NCI-H2029 treated with DMSO at 0.1 percent for 48 hours (cell line): ENCODE results near the gene TRIM71.
"Not testable (repeated sequence)": the region's sequence is repeated elsewhere in the genome, so short reads cannot be mapped to it uniquely, and the experiment has no call there.

Experiments used
- DNase-seq: peaks from one replicate; lab custom pipeline; 2025; lab: John Stamatoyannopoulos, UW

The TRIM71 gene

DNA sequence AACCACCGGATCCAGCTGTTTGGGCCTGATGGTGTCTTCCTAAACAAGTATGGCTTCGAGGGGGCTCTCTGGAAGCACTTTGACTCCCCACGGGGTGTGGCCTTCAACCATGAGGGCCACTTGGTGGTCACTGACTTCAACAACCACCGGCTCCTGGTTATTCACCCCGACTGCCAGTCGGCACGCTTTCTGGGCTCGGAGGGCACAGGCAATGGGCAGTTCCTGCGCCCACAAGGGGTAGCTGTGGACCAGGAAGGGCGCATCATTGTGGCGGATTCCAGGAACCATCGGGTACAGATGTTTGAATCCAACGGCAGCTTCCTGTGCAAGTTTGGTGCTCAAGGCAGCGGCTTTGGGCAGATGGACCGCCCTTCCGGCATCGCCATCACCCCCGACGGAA is 73.6 kb downstream of the TRIM71 start:
- DNase-seq = no peak

DNA sequence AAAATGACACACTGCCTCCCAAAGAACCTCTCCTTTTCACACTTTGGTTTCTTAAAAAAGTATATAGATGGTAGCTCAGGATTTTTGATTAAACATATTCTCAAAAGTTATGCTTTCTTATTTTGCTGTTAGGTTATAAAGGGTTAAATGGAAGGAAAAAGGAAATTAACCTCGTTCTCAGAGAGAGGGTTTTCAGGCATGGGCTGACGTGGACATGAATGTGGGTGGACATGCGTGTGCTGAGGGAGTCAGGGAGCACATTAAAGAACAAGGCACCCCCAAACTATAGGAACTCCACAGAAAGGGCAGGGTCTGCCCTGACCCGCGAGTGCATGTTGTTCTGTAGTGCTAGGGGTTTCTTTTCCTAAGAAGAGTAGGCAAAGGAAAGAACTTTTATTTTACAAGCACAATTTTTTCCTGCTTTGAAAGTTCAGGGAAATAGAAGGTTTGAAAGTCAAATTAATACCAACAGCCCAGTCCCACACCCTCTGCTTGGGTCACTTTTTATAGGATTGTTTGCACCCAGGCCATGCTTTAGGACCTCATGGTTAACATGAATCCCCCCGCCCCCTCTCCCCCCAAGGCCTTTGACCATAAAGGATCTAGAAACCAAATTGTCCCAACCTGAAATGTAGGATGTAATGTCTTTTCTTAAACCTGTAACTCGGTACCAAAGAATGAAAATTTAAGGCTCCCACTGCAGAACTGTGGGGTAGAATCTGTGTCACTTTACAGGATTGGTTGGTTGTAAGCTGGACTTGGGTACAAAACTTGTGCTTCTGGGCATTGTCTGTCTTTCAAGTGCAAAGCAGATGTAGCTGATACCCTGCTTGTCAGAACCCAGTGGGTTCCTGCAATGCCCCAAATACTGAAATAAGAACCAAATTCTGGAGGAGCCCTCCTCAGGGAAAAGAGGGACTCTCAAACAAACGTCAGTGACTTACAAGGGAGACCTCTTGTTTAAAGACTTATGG is 75.1 kb downstream of the TRIM71 start:
- no peak for DNase-seq

DNA sequence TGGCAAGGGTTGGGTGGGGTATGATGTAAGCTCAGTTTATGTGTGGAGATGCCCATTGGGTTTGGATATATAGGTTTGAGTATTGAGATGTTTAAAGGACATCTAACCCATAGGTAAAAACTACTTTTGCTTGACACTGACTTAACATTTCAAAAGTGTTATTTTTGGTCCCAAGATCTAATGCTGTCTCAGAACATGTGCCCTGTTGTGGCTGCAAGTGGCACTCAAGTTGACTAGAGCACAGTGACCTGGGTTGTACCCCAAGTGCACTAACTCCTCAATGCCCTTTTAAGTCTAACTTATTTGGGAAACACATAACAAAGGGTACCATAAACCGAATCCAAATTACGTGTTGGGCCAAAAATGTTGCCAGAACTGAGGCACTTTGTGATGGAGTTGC is 77.2 kb downstream of the TRIM71 start:
- no peak for DNase-seq

DNA sequence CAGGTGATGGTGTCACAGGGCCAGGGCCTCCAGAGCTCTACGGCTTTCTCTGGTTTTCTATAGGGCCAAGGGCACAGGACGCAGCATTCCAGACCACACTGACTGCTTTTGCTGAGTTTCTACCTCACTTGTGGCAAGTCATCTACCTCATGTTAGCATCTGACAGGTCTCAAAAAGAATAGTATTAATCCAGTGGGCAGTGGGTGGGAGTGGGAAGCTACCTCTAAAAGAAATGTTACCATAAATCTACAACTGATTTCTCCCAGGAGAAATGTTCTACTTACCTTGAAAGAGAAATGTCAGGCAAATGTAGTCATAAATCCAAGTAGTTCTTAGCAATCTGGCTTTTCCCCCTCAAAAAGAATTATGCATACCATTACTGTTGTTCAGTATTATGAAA is 77.9 kb downstream of the TRIM71 start:
- DNase-seq = no peak

DNA sequence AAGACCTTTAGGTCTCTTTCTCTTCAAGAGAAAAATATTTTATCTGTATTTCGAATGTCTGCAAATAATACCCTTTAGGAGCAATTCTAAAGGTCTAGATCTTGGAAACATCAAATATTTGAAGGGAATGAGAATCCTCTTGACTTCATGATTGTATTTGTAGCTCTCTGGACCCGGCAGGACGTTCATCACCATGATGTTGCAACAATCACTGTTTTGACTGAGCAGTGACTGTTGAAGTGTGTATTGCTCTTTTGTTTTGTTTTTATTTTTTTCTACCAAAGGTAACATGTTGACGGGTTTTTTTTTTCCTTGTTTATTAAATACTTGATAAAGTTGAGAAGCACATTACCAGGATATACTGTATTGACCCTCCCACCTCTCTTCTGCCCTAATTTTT is 78.3 kb downstream of the TRIM71 start:
- no peak for DNase-seq

DNA sequence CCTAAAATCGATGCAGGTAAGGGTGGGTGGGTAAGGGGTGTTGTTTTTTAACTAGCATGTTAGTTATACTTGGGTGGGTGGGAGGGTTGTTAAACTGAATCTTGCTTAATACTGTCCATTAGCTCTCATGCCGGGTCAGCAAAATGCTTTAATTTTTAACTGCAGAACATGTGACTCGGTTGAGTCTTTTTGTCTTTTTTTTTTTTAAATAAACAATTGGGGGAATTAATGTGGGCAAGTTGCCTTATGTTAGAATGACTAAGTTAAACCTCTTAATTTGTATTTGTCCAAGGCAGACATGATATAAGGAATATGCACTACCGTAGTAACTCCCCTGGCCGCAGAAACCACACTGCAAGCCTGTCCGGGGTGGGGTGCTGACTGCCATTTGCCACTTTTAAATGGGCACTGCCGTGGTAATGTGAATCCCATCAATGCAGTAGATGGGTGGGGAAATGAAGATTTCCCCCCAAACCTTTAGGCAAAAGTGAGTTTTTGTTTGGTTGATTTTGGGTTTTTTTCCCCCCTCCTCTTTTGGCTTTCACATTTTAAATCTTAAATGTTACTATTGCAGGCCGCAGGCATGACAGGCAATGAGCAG is 79.3 kb downstream of the TRIM71 start:
- no peak for DNase-seq

DNA sequence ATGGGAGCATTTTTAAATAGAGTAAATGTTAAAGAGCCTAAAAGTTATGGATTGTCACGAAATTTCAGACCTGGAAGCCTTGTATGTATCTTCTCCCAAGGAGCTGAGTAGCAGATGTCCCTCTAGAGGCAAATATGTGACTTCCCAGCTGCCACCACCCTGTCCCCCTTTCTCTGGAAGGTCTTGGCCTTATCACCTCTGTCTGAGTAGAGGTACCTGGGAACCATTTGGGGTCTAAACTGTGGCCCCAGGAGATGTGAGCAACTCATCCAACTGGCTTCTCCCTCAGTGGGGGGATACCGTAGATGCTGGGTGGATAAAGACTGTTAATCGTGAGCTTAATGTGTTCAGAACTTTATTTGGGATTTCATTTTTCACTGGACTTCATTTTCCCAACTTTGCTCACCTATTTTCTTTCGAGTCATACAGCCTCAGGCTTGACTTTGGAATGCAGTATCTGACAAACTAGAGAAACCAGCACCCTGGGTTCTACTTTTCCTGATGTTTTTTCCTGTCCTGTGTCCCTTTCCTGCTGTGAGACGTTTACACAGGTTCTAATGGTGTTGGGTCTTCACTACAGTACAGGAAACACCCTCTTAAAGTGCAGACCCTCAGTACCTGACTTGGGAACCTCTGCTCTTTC is 80.3 kb downstream of the TRIM71 start:
- no peak for DNase-seq

DNA sequence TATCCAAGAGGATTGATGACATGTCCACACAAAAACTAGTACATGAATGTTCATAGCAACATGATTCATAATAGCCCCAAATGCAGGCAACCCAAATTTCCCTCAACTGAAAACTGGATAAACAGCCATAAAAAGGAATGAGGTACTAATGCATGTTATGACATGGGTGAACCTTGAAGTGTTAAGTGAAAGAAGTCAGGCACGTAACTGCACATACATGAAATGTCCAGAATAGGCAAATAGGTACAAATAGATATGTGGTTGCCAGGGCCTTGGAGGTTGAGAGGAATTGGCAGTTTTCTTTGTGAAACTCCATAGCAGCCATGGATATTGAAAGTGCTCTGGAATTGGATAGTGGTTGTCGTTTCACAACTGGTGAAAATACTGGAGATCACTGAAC is 81.5 kb downstream of the TRIM71 start:
- DNase-seq = no peak

DNA sequence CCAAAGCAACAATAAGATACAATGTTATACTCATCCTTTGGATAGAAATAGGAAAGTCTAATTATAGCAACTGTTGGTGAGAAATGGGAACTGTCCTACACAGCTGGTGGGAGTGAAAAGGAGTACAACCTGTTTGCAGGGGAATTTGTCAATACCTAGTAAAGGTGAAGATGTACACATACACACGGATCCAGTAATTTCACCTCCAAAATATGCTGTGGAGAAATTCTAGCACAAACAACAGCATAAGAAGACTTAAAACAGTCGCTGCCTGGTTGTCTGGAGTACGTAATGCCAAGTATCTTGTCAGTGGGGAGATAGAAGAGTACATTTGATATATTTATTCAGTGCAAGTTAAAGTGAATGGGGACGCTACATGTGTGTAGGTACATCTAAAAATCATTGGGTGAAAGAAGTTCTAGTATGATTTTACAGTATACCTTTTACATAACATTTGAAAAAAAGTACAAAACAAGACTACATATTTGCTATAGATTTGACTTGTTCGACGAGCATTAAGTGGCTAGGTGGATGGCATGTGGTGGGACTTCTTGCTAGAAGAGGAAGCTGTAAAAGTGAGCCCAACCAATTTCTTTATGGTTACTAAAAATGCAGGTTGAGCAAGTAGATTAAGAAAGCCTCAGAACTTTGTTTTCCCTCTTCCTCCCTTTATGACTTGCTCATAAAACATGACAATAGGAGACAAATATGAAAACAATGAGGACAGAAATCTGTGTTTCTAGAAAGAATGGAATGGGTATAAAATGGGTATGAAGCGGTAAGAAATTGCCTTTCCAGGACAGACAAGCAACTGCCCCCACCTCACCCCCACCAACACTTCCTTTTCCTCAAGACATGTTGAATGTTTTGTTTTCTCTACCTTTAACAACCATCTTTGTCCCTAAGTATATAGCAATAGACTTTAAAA is 83.5 kb downstream of the TRIM71 start:
- DNase-seq = no peak

DNA sequence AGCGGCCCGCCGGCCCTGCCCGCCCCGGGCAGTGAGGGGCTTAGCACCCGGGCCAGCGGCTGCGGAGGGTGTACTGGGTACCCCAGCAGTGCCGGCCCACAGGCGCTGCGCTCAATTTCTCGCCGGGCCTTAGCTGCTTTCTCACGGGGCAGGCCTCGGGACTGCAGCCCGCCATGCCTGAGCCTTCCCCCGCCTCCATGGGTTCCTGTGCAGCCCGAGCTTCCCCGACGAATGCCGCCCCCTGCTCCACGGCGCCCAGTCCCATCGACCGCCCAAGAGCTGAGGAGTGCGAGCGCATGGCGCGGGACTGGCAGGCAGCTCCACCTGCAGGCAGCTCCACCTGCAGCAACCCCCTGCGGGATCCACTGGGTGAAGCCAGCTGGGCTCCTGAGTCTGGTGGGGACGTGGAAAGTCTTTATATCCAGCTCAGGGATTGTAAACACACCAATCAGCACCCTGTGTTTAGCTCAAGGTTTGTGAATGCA is 85.1 kb downstream of the TRIM71 start:
- not testable (repeated sequence) for DNase-seq

DNA sequence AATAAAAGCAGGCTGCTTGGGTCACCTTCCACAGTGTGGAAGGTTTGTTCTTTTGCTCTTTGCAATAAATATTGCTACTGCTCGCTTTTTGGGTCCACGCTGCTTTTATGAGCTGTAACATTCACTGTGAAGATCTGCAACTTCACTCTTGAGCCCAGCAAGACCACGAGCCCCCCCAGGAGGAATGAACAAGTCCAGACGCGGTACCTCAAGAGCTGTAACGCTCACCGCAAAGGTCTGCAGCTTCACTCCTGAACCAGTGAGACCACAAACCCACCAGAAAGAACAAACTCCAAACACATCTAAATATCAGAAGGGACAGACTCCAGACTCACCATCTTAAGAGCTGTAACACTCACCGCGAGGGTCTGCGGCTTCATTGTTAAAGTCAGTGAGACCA is 86.2 kb downstream of the TRIM71 start:
- DNase-seq = no peak

DNA sequence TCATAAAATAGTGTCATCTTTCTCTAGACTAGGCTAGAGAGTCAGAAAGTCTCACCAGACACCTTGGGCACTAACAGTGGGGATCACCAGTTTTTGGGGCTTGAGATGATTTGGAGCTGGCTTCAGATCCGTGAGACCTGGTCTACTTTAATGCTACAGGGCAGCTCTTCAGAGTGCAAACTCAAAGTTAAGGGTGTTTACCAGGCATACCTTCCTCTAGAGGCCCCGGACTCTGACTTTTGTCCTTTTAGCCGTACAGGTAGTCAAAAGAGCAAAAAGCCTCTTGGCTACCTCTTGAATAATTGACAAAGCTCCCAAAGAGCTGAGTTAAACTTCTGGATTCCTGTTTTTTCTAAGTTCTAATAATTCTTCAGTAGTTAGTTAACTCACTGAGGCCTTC is 92.2 kb downstream of the TRIM71 start:
- DNase-seq = no peak

DNA sequence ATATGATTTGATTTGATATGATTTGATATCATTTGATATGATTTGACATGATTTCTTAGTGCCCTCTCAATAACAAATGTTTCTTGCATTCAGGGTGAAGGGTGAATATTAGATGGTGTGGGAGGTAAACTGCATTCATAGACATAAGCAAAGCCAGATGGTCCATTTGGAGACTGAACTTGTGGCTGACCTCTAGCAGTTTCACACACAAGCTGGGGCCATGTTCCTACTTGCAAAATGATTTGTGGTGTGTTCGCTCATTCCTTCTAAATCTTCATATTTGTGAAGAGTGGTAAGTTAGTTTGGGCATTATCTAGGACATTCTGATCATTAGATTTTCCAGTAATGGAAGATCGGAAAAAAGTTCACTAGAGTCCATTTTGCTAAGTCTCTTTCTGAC is 93.2 kb downstream of the TRIM71 start:
- no peak for DNase-seq

DNA sequence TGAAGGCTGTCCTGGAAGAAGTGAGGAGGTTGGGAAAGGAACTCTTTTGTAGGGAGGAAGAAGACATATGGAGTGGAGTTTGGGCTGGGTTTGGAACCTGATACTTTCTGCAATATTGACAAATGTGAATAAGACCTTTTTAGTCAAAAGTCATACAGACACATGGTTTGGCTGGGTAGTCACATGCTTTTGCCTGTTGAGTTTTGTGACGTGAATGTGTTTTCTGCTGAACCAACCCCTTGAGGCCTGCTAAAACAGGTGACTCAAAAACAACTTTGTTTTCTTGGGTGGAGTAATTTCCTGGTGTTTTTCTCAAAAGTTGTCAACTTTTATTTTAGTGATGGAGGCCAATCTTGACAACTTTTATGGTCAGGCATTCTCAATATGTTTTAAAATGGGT is 94.2 kb downstream of the TRIM71 start:
- no peak for DNase-seq

DNA sequence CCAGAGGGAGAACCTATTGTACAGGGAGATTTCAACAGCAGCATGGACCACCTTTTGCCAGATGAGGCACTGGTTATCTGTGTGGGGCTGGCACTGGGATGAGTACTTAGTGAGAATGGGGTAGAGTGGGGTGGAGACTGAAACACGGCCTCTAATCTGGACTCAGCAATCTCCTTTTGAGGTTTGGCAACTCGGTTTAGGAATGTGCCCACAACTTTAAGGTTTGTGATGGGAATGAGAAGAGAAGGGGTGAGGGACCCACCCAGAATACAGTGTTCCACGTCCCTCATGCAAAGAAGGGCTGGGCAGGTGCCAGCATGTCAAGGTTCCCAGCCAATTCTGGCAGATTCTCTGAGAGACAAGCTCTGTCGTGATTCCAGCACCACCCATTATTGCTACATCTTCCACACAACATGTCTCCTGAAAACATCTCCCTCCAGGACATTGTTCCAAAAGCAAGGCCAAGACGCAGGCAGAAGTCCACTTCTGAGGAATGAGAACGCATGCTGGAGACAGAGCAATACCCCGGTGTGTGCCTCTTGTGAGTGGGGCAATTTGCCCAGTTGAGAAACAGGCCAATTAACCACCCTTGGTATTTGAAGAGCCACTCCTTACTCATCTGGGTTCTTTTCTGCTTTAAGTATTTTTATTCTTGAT is 96.1 kb downstream of the TRIM71 start:
- DNase-seq = peak; percentile 52

DNA sequence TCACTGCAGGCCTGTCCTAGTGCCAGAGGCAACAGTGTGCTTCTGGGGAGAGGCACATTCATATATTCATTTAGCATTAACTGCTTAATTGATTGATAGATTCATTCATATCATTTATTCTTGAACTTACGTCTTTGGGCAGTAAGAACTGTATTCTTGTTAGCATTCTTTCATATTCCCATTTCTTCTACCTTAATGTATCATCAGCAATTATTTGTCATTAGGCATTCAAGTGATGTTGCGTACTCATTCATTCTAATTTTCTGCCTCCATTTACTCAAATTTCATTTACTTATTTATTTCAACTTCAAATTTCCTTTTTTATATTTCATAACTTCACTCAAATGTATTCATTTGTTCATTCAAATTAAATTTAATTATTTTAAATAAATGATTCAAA is 102.1 kb downstream of the TRIM71 start:
- no peak for DNase-seq

DNA sequence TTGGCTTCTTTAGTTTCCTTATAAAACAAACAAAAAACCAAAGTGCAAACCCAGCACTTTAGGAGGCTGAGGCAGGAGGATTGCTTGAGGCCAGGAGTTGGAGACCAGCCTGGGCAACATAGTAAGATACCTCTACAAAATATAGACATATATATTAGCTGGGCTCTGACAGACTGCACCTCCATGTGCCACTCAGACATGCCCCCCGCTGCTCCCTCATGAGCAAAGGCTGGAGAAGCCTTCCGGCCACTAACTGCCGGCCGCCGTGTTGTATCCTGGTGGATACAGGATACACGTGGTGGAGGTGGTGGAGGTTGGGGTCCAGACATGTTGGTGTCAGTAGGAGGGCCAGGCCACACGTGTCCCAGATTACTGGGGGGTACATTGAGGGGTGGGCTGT is 104.3 kb downstream of the TRIM71 start:
- DNase-seq = no peak

DNA sequence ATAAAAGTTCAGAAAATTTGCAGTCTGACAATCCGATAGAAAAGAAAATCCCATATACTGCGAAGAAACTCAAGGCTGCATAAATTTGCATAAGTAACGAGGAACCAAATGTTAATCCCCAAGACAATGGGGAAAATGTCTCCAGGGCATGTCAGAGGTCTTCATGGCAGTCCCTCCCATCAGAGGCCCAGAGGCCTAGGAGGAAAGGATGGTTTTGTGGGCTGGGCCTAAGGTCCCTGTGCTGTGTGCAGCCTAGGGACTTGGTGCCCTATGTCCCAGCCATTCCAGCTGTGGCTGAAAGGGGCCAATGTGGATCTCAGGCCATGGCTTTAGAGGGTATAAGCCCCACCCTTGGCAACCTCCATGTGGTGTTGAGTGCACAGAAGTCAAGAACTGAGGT is 112.4 kb downstream of the TRIM71 start:
- DNase-seq = no peak

DNA sequence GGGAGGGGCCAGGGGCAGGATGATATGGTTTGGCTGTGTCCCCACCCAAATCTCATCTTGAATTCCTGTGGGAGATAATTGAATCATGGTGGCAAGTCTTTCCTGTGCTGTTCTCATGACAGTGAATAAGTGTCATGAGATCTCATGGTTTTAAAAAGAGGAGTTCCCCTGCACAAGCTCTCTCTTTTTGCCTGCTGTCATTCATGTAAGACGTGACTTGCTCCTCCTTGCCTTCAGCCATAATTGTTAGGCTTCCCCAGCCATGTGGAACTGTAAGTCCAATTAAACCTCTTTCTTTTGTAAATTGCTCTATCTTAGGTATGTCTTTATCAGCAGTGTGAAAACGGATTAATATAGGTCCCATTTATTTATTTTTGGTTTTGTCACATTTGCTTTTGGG is 113.5 kb downstream of the TRIM71 start:
- not testable (repeated sequence) for DNase-seq

DNA sequence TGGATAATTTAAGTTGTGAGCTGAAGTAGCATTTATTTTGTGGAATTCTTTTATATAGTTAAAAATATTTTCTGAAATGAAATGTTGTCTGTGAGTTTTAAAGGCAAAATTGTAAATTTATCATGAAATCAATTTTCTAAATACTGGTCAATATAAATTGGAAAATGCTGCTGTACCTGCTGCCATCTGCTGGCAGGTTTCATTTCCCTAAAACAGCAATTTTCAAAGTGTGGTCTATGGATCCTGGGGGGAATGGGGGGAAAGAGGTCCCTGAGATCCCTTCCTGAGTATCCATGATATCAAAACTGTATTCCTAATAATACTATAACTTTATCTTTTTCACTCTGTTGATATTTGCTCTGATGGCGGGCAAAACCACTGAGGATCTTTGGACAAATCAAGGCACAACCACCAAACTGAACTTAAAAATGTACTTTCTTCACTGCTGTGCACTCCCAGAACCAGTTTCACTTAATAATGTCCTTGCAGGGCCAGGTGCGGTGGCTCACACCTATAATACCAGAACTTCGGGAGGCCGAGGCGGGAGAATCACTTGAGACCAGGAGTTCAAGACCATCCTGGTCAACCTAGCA is 116.4 kb downstream of the TRIM71 start:
- no peak for DNase-seq

DNA sequence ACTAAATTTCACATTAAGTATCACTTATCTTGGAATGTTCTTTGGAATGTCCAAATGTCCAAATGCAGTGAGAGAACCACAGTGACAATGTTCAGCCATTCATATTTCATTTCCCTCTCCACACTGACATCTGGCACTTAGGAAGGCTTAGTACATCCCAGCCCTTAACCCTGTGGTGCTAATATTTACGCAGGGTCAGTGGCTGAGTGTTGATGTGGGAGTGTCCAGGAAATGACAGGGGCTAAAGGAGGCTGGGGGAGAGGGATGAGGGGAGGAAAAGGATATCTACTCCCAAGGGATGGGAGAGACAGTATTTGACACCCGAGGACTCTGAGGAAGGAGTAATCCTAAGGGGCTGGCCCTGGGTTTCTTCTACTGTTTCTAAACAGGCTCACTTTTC is 119.5 kb downstream of the TRIM71 start:
- DNase-seq = peak; percentile 19
